ENCODE results near the gene SVBP.

The SVBP gene

GRCh38 chr1:42765269-42765668 lies 51.9 kb downstream of the SVBP start:
- no peak for DNase-seq (ENCODE audit: low read depth)

- DNase-seq (ENCODE audit: low read depth), result no peak
These were observed 54.9 kb downstream of the SVBP start for GRCh38 chr1:42762269-42762668.

GRCh38 chr1:42761567-42761966 lies 55.6 kb downstream of the SVBP start:
- no peak for DNase-seq (ENCODE audit: low read depth)

GRCh38 chr1:42759114-42759513 lies 58.1 kb downstream of the SVBP start:
- DNase-seq (ENCODE audit: low read depth), result no peak

- no peak for DNase-seq (ENCODE audit: low read depth)
These were observed 58.6 kb downstream of the SVBP start for GRCh38 chr1:42758641-42759040.

GRCh38 chr1:42757892-42758275 lies 59.3 kb downstream of the SVBP start:
- DNase-seq (ENCODE audit: low read depth), result no peak
